IPS-18c (cell line): ENCODE results near the gene CDR2L.
A peak's percentile ranks its signal among the peaks of the same experiment; 100 is the strongest.
"Not testable (repeated sequence)": the region's sequence is repeated elsewhere in the genome, so short reads cannot be mapped to it uniquely, and the experiment has no call there.

Source experiments
- H3K4me3 ChIP-seq: 2 replicates; pipeline ENCODE4 v1.7.0; 2013; ENCODE audit warnings: low read depth, mild to moderate bottlenecking, low read length, moderate library complexity; ENCODE audit not compliant: insufficient read depth
- H3K9me3 ChIP-seq: one replicate; pipeline ENCODE4 v1.6.1; 2013; ENCODE audit warnings: mild to moderate bottlenecking, low read length, moderate library complexity; ENCODE audit not compliant: control insufficient read depth, insufficient read depth

The CDR2L gene

DNA sequence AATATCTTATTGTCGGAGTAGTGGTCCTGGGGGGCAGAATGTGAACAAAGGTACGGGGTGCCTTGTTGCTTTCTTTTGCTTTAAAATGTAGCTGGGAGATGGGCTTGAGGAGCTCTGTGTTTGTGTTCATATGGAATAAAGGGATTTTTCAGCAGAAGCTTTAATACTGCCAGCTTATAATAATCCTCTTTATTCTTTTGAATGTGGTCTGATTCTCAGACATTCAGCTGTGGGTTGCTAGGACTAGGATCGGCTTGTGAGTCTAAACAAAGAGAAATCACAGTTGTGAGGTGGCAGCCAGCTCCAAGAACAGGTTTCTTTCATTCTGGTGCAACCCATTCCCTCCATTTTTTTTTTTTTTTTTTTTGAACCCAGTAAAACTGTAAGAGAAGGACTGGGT is 32.3 kb downstream of the CDR2L start:
- Histone ChIP-seq H3K9me3 (no peaks in the 10 kb centered on the region), H3K4me3 (no peak overlapping the region)

DNA sequence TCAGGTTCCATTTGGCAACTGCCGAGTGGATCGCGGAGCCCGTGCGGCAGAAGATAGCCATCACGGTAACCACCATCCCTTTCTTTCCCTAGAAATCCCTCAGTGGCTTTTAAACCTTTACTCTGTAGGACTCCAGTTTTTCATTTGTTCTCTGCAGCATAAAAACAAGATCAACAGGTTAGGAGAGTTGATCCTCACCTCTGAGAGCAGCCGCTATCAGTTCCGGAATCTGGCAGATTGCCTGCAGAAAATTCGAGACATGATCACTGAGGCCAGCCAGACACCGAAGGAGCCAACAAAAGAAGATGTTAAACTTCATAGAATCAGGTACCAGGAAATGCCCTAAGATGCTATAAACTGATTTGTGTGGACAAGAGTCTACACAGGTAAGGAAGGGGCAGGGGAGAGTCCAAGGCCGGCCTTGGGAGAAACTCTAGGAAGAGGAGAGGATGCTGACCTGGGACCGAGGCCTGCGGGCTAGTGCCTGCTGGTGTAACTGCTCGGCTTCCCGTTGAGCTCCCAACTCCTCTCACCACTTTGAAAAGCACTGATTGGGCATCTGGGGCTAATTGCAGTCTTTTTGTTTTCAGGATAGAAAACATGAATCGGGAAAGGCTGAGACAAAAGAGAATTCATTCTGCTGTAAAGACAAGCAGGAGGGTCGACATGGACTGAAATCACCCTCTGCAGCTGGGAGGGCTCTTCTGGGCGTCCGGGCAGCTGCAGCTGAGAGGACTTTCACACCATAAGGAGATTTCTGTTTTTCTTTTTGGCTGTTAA is 33.1 kb downstream of the CDR2L start:
- Histone ChIP-seq H3K9me3 (no peaks in the 10 kb centered on the region), H3K4me3 (no peak overlapping the region)

DNA sequence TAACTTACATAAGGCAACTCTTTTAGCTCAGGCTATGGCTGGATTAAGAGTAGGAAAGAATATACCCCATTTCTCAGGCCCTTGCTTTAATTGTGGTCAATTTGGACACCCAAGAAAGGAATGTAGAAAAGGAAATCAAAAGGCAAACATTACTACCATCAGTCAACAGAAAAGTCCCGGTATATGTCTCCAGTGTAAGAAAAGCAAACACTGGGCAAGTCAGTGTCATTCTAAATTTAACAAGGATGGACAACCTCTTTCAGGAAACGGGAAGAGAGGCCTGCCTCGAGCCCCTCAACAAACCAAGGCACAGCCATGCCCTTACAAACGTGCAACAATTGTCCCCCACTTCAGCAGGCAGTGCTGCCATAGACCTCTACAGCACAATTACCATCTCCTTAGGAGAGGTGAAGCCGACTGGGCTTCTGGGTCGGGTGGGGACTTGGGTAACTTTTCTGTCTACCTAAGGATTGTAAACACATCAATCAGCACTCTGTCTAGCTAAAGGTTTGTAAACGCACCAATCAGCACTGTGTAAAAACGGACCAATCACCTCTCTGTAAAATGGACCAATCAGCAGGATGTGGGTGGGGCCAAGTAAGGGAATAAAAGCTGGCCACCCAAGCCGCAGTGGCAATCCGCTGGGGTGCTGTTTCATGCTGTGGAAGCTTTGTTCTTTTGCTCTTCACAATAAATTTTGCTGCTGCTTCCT is 37.4 kb downstream of the CDR2L start:
- Histone ChIP-seq H3K9me3 (peaks cover 3% of the 10 kb centered on the region), H3K4me3 (no peak overlapping the region)

DNA sequence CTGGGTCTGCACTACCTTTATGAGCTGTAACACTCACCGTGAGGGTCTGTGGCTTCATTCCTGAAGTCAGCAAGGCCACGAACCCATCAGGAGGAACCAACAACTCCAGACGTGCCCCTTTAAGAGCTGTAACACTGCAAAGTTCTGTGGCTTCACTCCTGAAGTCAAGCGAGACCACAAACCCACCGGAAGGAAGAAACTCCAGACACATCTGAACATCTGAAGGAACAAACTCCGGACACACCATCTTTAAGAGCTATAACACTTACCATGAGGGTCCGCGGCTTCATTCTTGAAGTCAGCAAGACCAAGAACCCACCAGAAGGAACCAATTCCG is 37.9 kb downstream of the CDR2L start:
- not testable (repeated sequence) for H3K9me3 ChIP-seq, H3K4me3 ChIP-seq

DNA sequence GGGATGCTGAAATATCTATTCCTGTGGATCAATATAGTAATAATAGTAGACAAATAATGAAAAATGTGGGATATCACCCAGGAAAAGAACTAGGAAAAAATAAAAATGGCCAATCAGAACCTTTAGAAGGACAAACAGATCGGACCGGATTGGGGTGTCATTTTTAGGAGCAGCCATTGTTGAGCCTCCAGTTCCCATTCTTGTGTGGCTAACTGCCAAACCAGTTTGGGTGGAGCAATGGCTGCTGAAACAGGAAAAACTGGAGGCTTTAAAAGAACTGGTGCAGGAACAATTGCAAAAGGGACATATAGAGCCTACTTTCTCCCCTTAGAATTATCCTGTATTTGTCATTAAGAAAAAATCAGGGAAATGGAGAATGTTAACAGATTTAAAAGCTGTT is 39.2 kb downstream of the CDR2L start:
- not testable (repeated sequence) for H3K4me3 ChIP-seq, H3K9me3 ChIP-seq

DNA sequence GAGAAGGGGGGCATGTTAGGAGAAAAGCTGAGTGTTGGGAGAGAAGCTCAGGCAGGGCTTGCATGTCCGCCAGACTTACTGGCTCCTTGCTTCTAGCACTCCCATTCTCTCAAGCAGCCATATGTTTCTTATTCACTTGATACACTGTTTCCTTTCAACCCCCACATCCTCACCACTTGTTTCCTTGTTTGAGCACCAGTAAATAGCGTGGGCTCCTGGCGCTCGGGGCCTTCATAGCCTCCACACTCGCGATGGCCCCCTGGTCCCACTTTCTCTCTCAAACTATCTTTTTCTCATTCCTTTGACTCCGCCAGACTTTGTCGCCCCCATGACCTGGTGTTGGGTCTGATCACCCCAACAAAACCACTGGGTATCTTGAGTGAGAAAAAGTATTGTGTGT is 42.7 kb downstream of the CDR2L start:
- no peak overlapping the region for H3K4me3 ChIP-seq
- peaks cover 11% of the 10 kb centered on the region for H3K9me3 ChIP-seq

DNA sequence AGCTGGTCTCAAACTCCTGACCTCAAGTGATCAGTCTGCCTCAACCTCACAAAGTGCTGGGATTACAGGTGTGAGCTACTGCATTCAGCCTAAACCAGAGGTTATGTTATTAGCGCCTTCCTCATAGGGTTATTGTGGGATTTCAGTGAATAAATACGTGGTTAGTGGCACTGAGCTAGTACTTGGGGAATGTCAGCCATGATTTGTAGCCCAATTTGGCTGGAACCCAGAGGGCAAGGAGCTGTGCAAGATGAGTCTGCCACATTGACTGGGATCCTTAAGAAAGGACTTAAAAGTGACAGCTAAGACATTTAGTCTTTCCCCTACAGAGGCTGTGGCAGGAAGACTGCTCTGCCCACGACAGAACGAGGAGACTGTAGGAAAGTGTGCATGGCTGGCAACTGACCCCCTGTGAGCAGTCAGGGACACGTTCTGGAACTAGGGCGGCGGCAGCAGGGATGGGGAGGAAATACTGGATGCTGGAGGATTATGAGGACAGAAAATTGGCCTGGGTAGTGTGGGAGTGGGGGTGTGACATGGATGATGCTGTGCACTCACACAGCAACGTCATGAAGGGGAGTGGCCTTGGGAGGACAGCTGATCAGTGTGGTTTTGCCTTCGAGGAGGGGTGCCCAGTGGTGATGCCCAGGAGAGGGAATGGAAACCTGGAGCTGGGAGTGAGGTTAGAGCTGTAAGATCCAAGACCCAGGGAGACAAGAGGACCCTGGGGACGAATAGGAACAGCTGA is 44.7 kb downstream of the CDR2L start:
- Histone ChIP-seq H3K4me3 (no peak overlapping the region), H3K9me3 (peaks cover 11% of the 10 kb centered on the region)

DNA sequence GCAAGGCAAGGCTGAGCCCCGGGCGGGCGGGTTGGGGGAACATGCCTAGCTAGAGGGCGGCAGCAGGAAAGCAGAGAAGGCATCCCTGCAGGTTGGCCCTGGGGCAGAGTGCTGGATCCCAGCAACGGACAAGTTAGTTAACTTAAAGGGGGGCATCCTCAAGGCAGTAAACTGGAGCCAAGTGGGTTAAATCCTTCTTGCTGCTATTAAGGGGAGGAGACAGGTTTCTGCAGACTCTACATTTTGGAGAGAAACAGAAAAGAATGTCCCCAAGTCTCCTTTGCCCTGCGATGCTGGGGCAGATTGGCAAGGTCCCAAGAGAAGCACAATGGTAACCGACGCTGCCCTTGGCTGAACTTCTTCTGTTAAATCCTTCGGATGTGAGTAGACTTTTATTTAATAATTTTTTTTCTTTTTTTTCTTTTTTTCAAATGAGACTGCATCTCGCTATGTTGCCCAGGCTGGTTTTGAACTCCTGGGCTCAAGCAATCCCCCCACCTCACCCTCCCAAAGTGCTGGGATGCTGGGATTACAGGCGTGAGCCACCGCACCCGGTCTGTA is 45.4 kb downstream of the CDR2L start:
- peak overlapping the region; percentile 20; the same call in 1 of the 2 replicates for H3K4me3 ChIP-seq

DNA sequence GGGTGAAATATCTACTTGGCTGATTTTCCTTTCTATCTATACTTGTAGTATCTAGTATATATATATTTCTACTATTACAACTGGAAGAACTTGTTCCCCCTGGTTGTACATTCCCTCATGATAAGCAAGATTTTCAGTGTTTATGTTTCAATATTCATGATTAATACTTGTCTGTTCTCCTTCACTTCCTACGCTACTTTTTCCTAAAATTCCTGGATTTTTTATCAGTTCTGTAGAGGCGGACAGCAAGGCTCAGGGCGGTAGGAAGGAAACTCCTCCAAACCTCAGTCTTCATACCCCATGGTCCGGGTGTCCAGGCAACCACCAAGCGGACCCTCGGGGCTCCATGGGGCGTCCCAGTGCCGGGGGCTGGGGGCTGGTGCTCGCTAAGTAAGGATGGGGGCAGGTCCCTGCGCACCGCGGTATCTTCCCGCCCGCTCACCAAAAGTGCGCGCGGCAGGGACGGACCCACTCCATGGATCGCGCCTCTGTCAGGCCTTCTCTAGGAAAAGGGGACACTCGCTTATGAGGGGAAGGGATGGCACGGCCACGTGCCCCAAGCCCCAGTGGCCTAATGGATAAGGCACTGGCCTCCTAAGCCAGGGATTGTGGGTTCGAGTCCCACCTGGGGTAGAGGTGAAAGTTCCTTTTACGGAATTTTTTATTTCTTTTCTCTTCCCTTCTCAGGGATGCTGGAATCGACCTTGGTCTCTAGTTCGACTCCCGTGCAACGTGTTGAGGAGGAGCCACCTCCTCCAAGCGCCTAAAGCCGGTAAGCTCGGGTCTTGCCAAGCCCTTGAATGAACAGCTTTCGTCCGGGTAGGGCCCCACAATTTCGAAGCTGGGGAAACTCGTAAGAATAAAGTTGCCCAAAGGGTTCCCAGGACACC is 46.2 kb downstream of the CDR2L start:
- peak overlapping the region; percentile 81 for H3K4me3 ChIP-seq
- H3K9me3 ChIP-seq, result peaks cover 11% of the 10 kb centered on the region

More for the DNA sequence above, 45.4 kb downstream of the CDR2L start:
- peaks cover 11% of the 10 kb centered on the region for H3K9me3 ChIP-seq

DNA sequence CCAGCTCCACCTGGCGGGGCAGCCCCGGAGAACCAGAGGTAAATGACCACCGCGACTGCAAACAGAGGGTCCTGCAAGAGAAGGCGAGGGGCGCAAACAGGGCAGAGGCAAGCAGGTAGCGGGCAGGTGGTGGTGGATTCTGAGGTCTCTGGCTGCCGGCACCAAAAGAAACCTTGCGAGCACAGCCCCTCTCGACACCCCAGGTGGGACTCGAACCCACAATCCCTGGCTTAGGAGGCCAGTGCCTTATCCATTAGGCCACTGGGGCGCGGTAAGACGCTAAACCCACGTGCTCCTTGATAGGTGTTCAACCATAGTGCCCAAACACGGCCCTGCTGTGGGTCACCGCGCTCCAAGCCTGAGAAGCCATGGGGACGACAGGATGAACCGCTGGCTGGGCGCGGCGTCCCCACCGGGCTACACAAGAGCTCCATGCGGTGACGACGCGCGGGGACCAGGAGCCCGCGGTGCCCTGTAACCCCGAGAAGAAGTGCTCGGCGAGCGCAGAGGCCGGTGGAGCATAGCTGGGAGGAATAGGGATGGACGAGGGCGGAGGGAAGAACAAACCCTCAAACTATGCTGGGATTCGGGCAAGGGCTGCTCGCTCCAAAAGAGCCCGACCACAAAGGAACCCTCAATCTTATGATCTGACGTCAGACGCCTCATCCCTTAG is 46.9 kb downstream of the CDR2L start:
- Histone ChIP-seq H3K9me3 (peaks cover 11% of the 10 kb centered on the region), H3K4me3 (peak overlapping the region; percentile 81)

DNA sequence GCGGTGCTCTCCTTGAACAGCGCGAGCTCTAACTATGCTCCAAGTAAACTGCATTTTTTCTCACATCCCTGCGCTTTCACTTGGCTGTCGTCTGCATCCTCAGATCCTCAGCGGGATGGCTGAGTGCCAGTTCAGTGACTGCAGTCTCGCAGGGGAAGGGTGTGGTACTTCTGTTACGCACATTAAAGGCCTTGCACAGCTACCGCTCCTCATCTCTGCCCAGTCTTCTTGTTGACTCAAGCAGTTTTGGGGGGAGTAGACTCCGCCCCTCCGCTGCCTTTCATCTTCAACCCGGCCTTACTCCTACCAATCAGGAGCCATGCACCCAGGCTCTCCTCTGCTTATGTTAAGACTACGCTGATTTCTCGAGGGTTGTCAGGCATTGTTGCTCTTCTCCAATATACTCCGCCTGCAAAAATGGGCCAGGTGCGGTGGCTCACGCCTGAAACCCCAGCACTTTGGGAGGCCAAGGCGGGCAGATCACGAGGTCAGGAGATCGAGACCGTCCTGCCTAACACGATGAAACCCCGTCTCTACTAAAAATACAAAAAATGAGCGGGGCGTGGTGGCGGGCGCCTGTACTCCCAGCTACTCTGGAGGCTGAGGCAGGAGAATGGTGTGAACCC is 49.3 kb downstream of the CDR2L start:
- Histone ChIP-seq H3K9me3 (peaks cover 2% of the 10 kb centered on the region), H3K4me3 (no peak overlapping the region)

DNA sequence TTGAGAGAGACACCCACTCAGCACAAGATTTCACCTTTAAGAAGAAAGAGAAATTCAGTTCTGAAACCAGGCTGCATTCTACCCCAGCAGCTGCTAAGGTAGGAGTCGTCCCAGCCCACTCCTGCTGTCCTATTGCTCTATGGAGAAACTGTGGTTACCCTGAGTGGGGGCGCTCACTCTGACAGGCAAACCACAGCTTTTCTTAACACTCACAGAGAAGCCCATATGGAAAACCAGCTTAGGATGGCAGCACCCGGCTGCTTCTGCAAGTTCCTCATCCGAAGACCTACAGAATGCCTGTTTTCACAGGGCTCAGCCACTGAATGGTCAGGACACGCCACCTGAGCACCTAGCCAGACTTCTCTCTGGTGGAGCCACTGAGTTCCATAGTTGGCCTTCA is 51.8 kb downstream of the CDR2L start:
- H3K9me3 ChIP-seq, result no peaks in the 10 kb centered on the region
- no peak overlapping the region for H3K4me3 ChIP-seq

DNA sequence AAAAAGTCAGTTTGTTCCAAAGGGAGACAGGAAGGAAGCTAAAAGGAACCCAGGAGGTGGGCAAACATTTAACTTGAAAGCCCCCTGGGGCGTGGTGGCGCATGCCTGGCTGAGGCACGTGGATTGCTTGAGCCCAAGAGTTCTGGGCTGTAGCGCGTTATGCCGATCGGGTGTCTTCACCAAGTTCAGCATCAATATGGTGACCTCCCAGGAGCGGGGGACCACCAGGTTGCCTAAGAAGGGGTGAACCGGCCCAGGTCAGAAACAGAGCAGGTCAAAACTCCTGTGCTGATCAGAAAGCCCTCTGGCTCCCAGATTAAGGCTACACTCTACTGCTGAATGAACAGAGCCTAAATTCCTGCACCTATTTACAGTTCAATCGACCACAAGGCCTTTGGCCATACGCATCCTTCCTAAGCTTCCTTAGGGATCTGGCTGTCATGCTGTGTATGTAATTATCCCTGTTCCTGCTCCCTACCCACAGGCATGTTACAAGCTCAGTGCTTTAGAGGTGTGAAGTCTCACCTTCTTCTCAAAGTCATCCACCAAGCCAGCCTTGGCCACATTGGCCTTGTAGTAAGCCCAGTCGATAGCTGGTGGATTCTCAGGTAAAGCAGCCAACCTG is 54.3 kb downstream of the CDR2L start:
- Histone ChIP-seq H3K4me3 (no peak overlapping the region), H3K9me3 (no peaks in the 10 kb centered on the region)

DNA sequence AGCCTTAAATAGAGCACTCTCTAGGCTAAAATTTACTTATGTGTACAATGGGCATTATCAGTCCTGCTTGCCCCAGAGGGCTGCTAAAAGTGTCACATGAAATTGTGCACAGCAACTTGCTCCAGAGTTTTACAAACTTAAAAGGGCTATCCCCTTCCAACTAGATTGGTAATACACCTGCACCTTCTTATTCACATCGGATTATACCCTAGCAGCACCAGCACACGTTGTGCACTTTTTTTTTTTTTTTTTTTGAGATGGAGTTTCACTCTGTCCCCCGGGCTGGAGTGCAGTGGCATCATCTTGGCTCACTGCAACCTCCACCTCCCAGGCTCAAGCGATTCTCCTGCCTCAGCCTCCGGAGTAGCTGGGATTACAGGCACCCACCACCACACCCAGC is 56.4 kb downstream of the CDR2L start:
- not testable (repeated sequence) for H3K4me3 ChIP-seq, H3K9me3 ChIP-seq

DNA sequence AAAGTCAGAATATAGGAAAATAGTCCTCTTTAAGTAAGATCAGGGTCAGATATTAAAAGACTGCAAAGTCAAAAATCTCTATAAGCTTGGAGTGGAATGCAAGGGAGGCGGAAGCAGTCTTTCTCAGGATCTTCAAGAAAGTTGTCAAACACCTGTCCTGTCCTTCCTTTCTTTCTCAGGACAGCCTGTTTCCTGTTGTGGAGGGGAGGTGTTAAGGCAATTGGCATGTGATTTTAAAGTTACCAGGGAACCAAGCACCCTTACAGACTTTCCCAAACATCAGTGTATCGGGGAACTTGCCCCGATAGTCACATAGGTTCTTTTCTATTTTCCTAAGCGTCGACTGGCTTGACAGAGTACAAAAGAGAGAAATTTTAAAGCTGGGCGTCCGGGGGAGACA is 57.3 kb downstream of the CDR2L start:
- Histone ChIP-seq H3K9me3 (no peaks in the 10 kb centered on the region), H3K4me3 (0 out of 2 replicates have a peak overlapping the region, but pooled peaks have one; percentile 9)
